ENCODE measurements around the gene EIF3I. TPM values are rescaled to one million over a fixed set of nuclear protein-coding genes. Genes with fewer than 3 reads are reported as not detected.

Gene EIF3I
- total and polyA plus RNA-seq, 2 of the 13 experiments (the other 11 are each of a cell fraction or from before 2014, with no cell fraction given), result 210 to 223 TPM

DNA sequence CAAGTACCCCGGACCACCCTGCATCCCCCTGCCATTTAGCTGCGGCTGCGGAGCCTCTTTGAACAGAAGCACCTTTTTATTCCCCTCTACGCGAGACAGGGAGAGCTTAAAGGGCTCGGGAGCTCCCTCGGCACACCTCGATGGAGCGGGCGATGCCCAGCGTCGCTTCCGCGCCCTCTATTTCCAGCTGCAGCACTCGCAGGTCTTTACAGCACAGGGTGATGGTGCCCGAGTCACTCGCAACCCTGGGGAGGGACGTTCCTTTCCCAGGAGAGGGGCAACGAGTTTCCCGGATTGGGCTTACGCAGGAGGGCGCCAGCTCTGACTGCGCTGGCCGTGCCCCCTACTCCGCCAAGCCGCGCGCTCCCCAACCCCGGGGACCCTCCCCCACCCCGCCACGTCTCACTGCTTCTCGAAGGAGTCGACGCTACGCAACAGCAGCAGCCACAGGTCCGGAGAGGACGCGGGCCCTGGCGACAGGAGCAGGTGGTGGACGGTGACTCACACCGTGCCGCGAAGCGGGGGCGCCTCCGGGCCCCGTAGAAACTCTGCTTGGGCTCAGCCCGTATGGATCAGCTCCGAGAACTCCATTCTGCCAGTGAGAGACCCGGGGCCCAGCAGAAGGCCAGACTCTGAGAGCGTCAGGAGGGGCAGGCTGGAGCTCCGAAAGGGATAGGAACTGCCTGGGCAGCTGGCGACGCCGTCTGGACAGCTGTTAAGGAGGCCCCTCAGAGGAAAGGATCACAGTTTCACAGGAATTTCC is 19.0 kb downstream of the EIF3I start (continued):
- no peak; the same call in 1 of the 2 replicates for TF ChIP-seq RXRB (CRISPR knock-in tag; IDR thresholded peaks at IDR 0.05; ENCODE audit: borderline replicate concordance)
- peak; percentile 68; the same call in 1 of the 2 replicates for TF ChIP-seq FOXC1 (CRISPR knock-in tag; IDR thresholded peaks at IDR 0.05; ENCODE audit: borderline replicate concordance)
- TF ChIP-seq ZNF674 (CRISPR knock-in tag; IDR thresholded peaks at IDR 0.05; ENCODE audit: low read depth), result no peak
- 0 out of 4 replicates have a peak, but pooled peaks of 1 of the 2 experiments have one; percentile 40 for TF ChIP-seq KLF16 (CRISPR knock-in tag; IDR thresholded peaks at IDR 0.05)
- 0 out of 2 replicates have a peak, but pooled peaks have one; percentile 56 for TF ChIP-seq MEIS2 (CRISPR knock-in tag; IDR thresholded peaks at IDR 0.05)
- TF ChIP-seq ZNF782 (CRISPR knock-in tag; IDR thresholded peaks at IDR 0.05; ENCODE audit: borderline replicate concordance), result peak; percentile 80; the same call in 1 of the 2 replicates
- TF ChIP-seq CCAR2 (optimal IDR thresholded peaks at IDR 0.05; ENCODE audit: low read depth, low read length), result no peak
- no peak for TF ChIP-seq CENPT (CRISPR knock-in tag; IDR thresholded peaks at IDR 0.05; ENCODE audit: low read depth)
- TF ChIP-seq, protein P1, sequence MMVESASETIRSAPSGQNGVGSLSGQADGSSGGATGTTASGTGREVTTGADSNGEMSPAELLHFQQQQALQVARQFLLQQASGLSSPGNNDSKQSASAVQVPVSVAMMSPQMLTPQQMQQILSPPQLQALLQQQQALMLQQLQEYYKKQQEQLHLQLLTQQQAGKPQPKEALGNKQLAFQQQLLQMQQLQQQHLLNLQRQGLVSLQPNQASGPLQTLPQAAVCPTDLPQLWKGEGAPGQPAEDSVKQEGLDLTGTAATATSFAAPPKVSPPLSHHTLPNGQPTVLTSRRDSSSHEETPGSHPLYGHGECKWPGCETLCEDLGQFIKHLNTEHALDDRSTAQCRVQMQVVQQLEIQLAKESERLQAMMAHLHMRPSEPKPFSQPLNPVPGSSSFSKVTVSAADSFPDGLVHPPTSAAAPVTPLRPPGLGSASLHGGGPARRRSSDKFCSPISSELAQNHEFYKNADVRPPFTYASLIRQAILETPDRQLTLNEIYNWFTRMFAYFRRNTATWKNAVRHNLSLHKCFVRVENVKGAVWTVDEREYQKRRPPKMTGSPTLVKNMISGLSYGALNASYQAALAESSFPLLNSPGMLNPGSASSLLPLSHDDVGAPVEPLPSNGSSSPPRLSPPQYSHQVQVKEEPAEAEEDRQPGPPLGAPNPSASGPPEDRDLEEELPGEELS (CRISPR knock-in tag; IDR thresholded peaks at IDR 0.05), result 0 out of 2 replicates have a peak, but pooled peaks have one; percentile 28
- no peak for TF ChIP-seq ARHGAP35 (CRISPR knock-in tag; IDR thresholded peaks at IDR 0.05; ENCODE audit: borderline replicate concordance)
- TF ChIP-seq, protein P2, sequence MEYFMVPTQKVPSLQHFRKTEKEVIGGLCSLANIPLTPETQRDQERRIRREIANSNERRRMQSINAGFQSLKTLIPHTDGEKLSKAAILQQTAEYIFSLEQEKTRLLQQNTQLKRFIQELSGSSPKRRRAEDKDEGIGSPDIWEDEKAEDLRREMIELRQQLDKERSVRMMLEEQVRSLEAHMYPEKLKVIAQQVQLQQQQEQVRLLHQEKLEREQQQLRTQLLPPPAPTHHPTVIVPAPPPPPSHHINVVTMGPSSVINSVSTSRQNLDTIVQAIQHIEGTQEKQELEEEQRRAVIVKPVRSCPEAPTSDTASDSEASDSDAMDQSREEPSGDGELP (IDR thresholded peaks at IDR 0.05; ENCODE audit: borderline replicate concordance, low read depth), result peak; percentile 73; the same call in 1 of the 2 replicates
- no peak for TF ChIP-seq ZNF431 (CRISPR knock-in tag; IDR thresholded peaks at IDR 0.05; ENCODE audit: borderline replicate concordance, low read depth)
- peak; percentile 62; the same call in 1 of the 2 replicates for TF ChIP-seq SMAD9 (CRISPR knock-in tag; IDR thresholded peaks at IDR 0.05)
- TF ChIP-seq AHDC1 (CRISPR knock-in tag; IDR thresholded peaks at IDR 0.05; ENCODE audit: borderline replicate concordance), result no peak
- no peak for TF ChIP-seq CREM (IDR thresholded peaks at IDR 0.05)
- TF ChIP-seq CREM (CRISPR knock-in tag; IDR thresholded peaks at IDR 0.05), result no peak
- TF ChIP-seq ZUFSP (CRISPR knock-in tag; IDR thresholded peaks at IDR 0.05; ENCODE audit: borderline replicate concordance), result no peak
- TF ChIP-seq IRX3 (CRISPR knock-in tag; IDR thresholded peaks at IDR 0.05; ENCODE audit: borderline replicate concordance, low read depth), result peak; percentile 43; the same call in 1 of the 2 replicates

All from HepG2 (cell line).